ENCODE data around the gene CLTCL1.

CLTCL1 gene

DNA sequence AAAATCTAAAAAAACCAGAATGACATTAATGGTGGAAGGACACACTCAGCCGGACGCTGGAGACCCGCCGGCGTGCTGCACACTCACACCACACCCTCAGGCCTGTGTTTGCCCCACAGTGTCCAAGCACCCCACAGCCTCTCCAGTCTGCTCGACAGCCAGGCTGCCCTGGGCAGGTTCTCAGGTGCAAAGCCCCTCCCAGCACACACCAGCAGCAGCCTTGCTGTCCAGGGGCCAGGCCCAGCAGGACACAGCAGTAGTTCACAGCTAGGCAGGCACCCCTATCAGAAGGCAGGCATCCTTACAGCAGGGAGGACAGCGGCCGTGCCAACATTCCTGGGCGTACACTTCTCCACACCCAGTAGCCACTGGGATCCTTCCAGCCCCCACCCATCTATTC is 111.3 kb downstream of the CLTCL1 start:
- H3K4me3 ChIP-seq (ENCODE audit: low read depth, low read length): no peak overlapping the region
- H3K9me3 ChIP-seq (ENCODE audit: control insufficient read depth, insufficient read depth, low read depth, low read length): no peaks in the 10 kb centered on the region
- H3K4me1 ChIP-seq (ENCODE audit: control insufficient read depth, insufficient read depth, low read length): peaks cover 28% of the 10 kb centered on the region
- peaks cover 12% of the 10 kb centered on the region for H3K36me3 ChIP-seq (ENCODE audit: control insufficient read depth, insufficient read depth, low read length)
- H3K27ac ChIP-seq (ENCODE audit: low read depth, low read length): no peak overlapping the region
- H3K9ac ChIP-seq (ENCODE audit: low read length): no peak overlapping the region
- no peaks in the 10 kb centered on the region for H3K27me3 ChIP-seq (ENCODE audit: control insufficient read depth, insufficient read depth, low read length)

GRCh38 chr22:19179497-19180048 is 111.9 kb downstream of the CLTCL1 start:
- Histone ChIP-seq H3K9me3 (ENCODE audit: control insufficient read depth, insufficient read depth, low read depth, low read length) (no peaks in the 10 kb centered on the region), H3K4me1 (ENCODE audit: control insufficient read depth, insufficient read depth, low read length) (peaks cover 34% of the 10 kb centered on the region), H3K27ac (ENCODE audit: low read depth, low read length) (no peak overlapping the region), H3K4me3 (ENCODE audit: low read depth, low read length) (peak overlapping the region; percentile 79), H3K27me3 (ENCODE audit: control insufficient read depth, insufficient read depth, low read length) (no peaks in the 10 kb centered on the region), H3K36me3 (ENCODE audit: control insufficient read depth, insufficient read depth, low read length) (peaks cover 17% of the 10 kb centered on the region), H3K9ac (ENCODE audit: low read length) (peak overlapping the region; percentile 41)

DNA sequence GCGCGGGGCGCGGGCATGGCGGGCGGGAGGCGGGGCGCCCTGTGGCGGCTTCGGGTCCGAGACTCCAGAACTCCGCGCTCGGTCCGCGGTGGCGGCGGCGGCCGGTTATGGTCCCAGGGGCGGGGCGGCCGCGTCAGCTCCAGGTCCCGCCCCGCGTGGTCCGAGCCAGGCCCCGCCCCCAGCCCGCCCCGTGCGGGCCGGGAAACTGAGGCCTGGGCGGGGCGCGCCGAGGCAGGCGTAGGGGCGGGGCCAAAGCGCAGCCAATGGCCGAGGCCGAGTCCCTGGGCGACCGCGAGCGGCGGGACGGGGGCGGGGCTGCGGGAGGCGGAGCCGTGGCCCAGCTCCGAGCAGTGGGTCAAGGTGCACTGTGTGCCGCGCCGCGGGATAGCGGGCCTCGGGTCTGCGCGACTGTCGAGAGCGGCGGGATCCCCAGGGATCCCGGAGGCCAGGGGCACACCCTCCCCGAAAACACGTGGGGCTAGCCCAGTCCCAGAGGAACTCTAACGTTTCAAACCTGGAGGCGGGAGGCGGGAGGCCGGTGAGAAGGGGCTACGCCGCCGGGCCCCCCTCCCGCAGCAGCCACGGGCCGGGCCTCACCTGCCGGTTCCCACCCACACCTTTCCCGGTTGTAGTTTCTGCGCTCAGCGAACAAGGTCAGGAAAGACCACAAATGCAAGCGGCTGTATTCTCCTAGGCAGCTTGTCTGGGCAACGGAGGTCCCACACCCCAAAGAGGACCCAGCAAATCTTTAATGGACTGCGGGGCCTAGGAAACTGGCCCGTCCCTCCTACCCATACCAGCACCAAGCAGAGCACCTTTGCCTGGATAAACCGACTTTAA is 112.6 kb downstream of the CLTCL1 start, which contains the start of gene SLC25A1:
Gene SLC25A1, minus strand, starts transcription at position 80 of the 840 bp plus-strand sequence. Its CDS starts 63 bp downstream, at position 17.
- H3K27ac ChIP-seq (ENCODE audit: low read depth, low read length): peak within 1 kb of the TSS; percentile 43; the same call in 1 of the 2 replicates
- H3K4me1 ChIP-seq (ENCODE audit: control insufficient read depth, insufficient read depth, low read length): peaks cover 41% of the 10 kb centered on the region
- peak within 1 kb of the TSS; percentile 79 for H3K4me3 ChIP-seq (ENCODE audit: low read depth, low read length)

GRCh38 chr22:19178065-19178656 is 113.4 kb downstream of the CLTCL1 start:
- Histone ChIP-seq H3K9me3 (ENCODE audit: control insufficient read depth, insufficient read depth, low read depth, low read length) (no peaks in the 10 kb centered on the region), H3K27ac (ENCODE audit: low read depth, low read length) (peak overlapping the region; percentile 43; the same call in 1 of the 2 replicates), H3K4me1 (ENCODE audit: control insufficient read depth, insufficient read depth, low read length) (peaks cover 47% of the 10 kb centered on the region), H3K36me3 (ENCODE audit: control insufficient read depth, insufficient read depth, low read length) (peaks cover 25% of the 10 kb centered on the region), H3K27me3 (ENCODE audit: control insufficient read depth, insufficient read depth, low read length) (no peaks in the 10 kb centered on the region), H3K9ac (ENCODE audit: low read length) (peak overlapping the region; percentile 81), H3K4me3 (ENCODE audit: low read depth, low read length) (peak overlapping the region; percentile 79)

More for the DNA sequence above, 112.6 kb downstream of the CLTCL1 start, which contains the start of gene SLC25A1:
- H3K27me3 ChIP-seq (ENCODE audit: control insufficient read depth, insufficient read depth, low read length): no peaks in the 10 kb centered on the region
- H3K9me3 ChIP-seq (ENCODE audit: control insufficient read depth, insufficient read depth, low read depth, low read length): no peaks in the 10 kb centered on the region
- H3K36me3 ChIP-seq (ENCODE audit: control insufficient read depth, insufficient read depth, low read length): peaks cover 20% of the 10 kb centered on the region
- H3K9ac ChIP-seq (ENCODE audit: low read length): peak within 1 kb of the TSS; percentile 81

DNA sequence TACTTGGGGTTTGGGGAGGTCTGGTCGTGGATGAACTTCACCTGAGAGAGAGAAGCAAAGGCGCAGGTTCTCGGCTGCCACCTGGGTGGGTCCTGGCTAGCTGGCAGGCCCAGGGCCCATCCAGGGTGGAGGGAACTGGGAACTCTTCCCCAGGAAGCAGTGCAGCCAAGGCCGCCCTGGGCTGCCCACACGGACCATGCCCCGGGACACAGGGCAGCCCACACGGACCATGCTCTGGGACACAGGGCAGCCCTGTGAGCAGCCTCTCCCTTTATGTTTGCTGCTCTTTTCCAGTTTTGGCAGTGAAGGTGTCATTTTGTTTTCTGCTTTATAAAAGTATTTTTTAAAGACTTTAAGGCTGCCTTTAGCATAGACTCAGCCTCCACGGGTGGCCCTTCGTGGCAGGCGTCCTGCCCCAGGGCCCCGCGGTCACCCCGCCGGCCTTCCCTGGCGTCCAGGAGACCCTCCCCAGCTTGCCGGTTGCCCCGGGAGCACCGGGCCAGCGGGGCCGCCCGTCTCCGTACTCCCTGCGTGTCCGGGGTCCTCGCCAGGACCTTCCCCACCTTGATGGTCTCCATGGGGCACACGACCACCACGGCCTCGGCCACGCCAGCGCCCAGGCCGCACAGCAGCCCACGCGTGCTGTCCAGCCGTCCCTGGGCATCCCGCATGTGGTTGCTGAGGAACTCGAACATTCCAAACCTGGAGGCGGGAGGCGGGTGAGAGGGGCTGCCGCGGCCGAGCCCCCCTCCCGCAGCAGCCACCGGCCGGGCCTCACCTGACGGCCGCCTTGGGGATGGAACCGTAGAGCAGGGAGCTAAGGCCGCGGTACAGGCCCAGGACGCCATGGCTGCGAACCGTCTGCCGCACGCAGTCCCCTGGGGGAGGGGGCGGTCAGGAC is 114.1 kb downstream of the CLTCL1 start:
- peaks cover 50% of the 10 kb centered on the region for H3K4me1 ChIP-seq (ENCODE audit: control insufficient read depth, insufficient read depth, low read length)
- H3K36me3 ChIP-seq (ENCODE audit: control insufficient read depth, insufficient read depth, low read length): peaks cover 29% of the 10 kb centered on the region
- no peaks in the 10 kb centered on the region for H3K27me3 ChIP-seq (ENCODE audit: control insufficient read depth, insufficient read depth, low read length)
- H3K9me3 ChIP-seq (ENCODE audit: control insufficient read depth, insufficient read depth, low read depth, low read length): no peaks in the 10 kb centered on the region
- H3K4me3 ChIP-seq (ENCODE audit: low read depth, low read length): peak overlapping the region; percentile 79
- H3K27ac ChIP-seq (ENCODE audit: low read depth, low read length): peak overlapping the region; percentile 43; the same call in 1 of the 2 replicates
- H3K9ac ChIP-seq (ENCODE audit: low read length): peak overlapping the region; percentile 81

DNA sequence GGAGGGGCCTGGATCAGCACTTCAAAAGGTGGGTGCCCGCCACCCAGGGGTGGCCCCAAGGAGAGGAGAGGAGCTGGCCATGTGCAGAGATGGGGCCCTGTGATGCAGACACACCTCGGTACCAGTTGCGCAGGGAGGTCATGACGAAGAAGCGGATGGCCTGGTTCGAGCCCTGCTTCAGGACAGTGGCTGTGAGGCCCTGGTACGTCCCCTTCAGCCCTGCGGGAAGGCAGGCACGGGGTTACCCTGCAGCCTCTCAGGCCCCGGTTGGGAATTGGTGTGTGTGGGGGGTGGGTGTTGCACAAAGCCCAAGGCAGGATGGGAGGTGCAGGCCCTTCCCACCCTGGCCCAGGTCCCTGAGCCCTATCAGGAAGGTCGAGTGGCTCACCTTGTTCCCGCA is 114.8 kb downstream of the CLTCL1 start:
- Histone ChIP-seq H3K27me3 (ENCODE audit: control insufficient read depth, insufficient read depth, low read length) (no peaks in the 10 kb centered on the region), H3K9ac (ENCODE audit: low read length) (no peak overlapping the region), H3K4me3 (ENCODE audit: low read depth, low read length) (peak overlapping the region; percentile 79), H3K9me3 (ENCODE audit: control insufficient read depth, insufficient read depth, low read depth, low read length) (no peaks in the 10 kb centered on the region), H3K36me3 (ENCODE audit: control insufficient read depth, insufficient read depth, low read length) (peaks cover 29% of the 10 kb centered on the region), H3K4me1 (ENCODE audit: control insufficient read depth, insufficient read depth, low read length) (peaks cover 52% of the 10 kb centered on the region), H3K27ac (ENCODE audit: low read depth, low read length) (no peak overlapping the region; the same call in 1 of the 2 replicates)

GRCh38 chr22:19176175-19176643 is 115.3 kb downstream of the CLTCL1 start:
- no peak overlapping the region for H3K9ac ChIP-seq (ENCODE audit: low read length)
- H3K4me1 ChIP-seq (ENCODE audit: control insufficient read depth, insufficient read depth, low read length): peaks cover 52% of the 10 kb centered on the region
- peaks cover 29% of the 10 kb centered on the region for H3K36me3 ChIP-seq (ENCODE audit: control insufficient read depth, insufficient read depth, low read length)
- H3K27me3 ChIP-seq (ENCODE audit: control insufficient read depth, insufficient read depth, low read length): peaks cover 1% of the 10 kb centered on the region; the same call in 1 of the 2 replicates
- H3K4me3 ChIP-seq (ENCODE audit: low read depth, low read length): no peak overlapping the region
- H3K9me3 ChIP-seq (ENCODE audit: control insufficient read depth, insufficient read depth, low read depth, low read length): no peaks in the 10 kb centered on the region
- H3K27ac ChIP-seq (ENCODE audit: low read depth, low read length): no peak overlapping the region

- Histone ChIP-seq H3K4me1 (ENCODE audit: control insufficient read depth, insufficient read depth, low read length) (peaks cover 54% of the 10 kb centered on the region), H3K4me3 (ENCODE audit: low read depth, low read length) (no peak overlapping the region), H3K9me3 (ENCODE audit: control insufficient read depth, insufficient read depth, low read depth, low read length) (no peaks in the 10 kb centered on the region), H3K27ac (ENCODE audit: low read depth, low read length) (no peak overlapping the region), H3K9ac (ENCODE audit: low read length) (no peak overlapping the region), H3K36me3 (ENCODE audit: control insufficient read depth, insufficient read depth, low read length) (peaks cover 29% of the 10 kb centered on the region), H3K27me3 (ENCODE audit: control insufficient read depth, insufficient read depth, low read length) (peaks cover 6% of the 10 kb centered on the region)
These were observed 115.8 kb downstream of the CLTCL1 start for GRCh38 chr22:19175602-19176174.

GRCh38 chr22:19175026-19175601 is 116.4 kb downstream of the CLTCL1 start:
- H3K4me3 ChIP-seq (ENCODE audit: low read depth, low read length): no peak overlapping the region
- H3K27ac ChIP-seq (ENCODE audit: low read depth, low read length): peak overlapping the region; percentile 54; the same call in 1 of the 2 replicates
- peaks cover 29% of the 10 kb centered on the region for H3K36me3 ChIP-seq (ENCODE audit: control insufficient read depth, insufficient read depth, low read length)

More at GRCh38 chr22:19175026-19175601, 116.4 kb downstream of the CLTCL1 start:
- Histone ChIP-seq H3K27me3 (ENCODE audit: control insufficient read depth, insufficient read depth, low read length) (peaks cover 12% of the 10 kb centered on the region), H3K9me3 (ENCODE audit: control insufficient read depth, insufficient read depth, low read depth, low read length) (no peaks in the 10 kb centered on the region), H3K9ac (ENCODE audit: low read length) (peak overlapping the region; percentile 62), H3K4me1 (ENCODE audit: control insufficient read depth, insufficient read depth, low read length) (peaks cover 58% of the 10 kb centered on the region)
